ENCODE measurements around the gene WASF3. TPM values are rescaled to one million over a fixed set of nuclear protein-coding genes. Genes with fewer than 3 reads are reported as not detected.

The WASF3 gene
- total and polyA plus RNA-seq, 12 donors, result 2.7 to 13.6 (median 8.8) TPM

- Histone ChIP-seq H3K4me1 (no peaks in the 10 kb centered on the region), H3K9me3 (no peaks in the 10 kb centered on the region), H3K36me3 (no peaks in the 10 kb centered on the region), H3K4me3 (no peak overlapping the region), H3K27me3 (peaks cover 0 to 10% (median 0%) of the 10 kb centered on the region in 7 donors), H3K27ac (no peak overlapping the region)
- no peak for ATAC-seq
- DNase-seq, result no peak
- intact Hi-C loops (cut with DNase I), result no loop called here
- 31 to 35% methylated on average over 1 of the region's 1 CpG for WGBS, 2 donors
- no peak for TF ChIP-seq CTCF (IDR thresholded peaks at IDR 0.05)
Measured at GRCh38 chr13:26528527-26528926, 29.0 kb upstream of the WASF3 start.

- H3K4me3 ChIP-seq, result no peak overlapping the region
- intact Hi-C loops (cut with DNase I), result no loop called here
- H3K4me1 ChIP-seq, result no peaks in the 10 kb centered on the region
- H3K36me3 ChIP-seq, result no peaks in the 10 kb centered on the region
- no peaks in the 10 kb centered on the region for H3K9me3 ChIP-seq
- H3K27me3 ChIP-seq, result peaks cover 0 to 10% (median 0%) of the 10 kb centered on the region in 7 donors
- no peak overlapping the region for H3K27ac ChIP-seq
- TF ChIP-seq CTCF (IDR thresholded peaks at IDR 0.05), result no peak
- ATAC-seq (no peak), DNase-seq (peak; percentile 31 to 42)
- WGBS, 2 donors, result 25 to 30% methylated on average over 6 of the region's 6 CpGs
Measured at GRCh38 chr13:26529441-26529840, 28.0 kb upstream of the WASF3 start.

- Histone ChIP-seq H3K36me3 (no peaks in the 10 kb centered on the region), H3K27ac (no peak overlapping the region), H3K4me1 (no peaks in the 10 kb centered on the region), H3K27me3 (peaks cover 0 to 10% (median 0%) of the 10 kb centered on the region in 7 donors), H3K9me3 (no peaks in the 10 kb centered on the region), H3K4me3 (no peak overlapping the region)
- intact Hi-C loops (cut with DNase I), result no loop called here
- no peak for DNase-seq
- WGBS, 2 donors, result 50 to 56% methylated on average over 3 of the region's 3 CpGs
- TF ChIP-seq CTCF (IDR thresholded peaks at IDR 0.05), result no peak
- no peak for ATAC-seq
Measured at GRCh38 chr13:26531742-26532141, 25.7 kb upstream of the WASF3 start.

- DNase-seq (no peak), ATAC-seq (no peak)
- 81 to 85% methylated on average over 9 of the region's 9 CpGs for WGBS, 2 donors
- no peak for TF ChIP-seq CTCF (IDR thresholded peaks at IDR 0.05)
- H3K4me3 ChIP-seq, result no peak overlapping the region
- peaks cover 0 to 6% (median 0%) of the 10 kb centered on the region in 9 donors for H3K4me1 ChIP-seq
- H3K9me3 ChIP-seq, result no peaks in the 10 kb centered on the region
- H3K36me3 ChIP-seq, result no peaks in the 10 kb centered on the region
- H3K27me3 ChIP-seq, result peaks cover 0 to 8% (median 0%) of the 10 kb centered on the region in 7 donors
- H3K27ac ChIP-seq, result no peak overlapping the region
- intact Hi-C loops (cut with DNase I), result no loop called here
Measured at GRCh38 chr13:26534036-26534726, 23.3 kb upstream of the WASF3 start.

Measured in heart right ventricle (tissue), 16 donors.